ENCODE measurements around the gene TBX4. TPM values are rescaled to one million over a fixed set of nuclear protein-coding genes. Genes with fewer than 3 reads are reported as not detected.
"Not testable (repeated sequence)": the region's sequence is repeated elsewhere in the genome, so short reads cannot be mapped to it uniquely, and the experiment has no call there.

Gene TBX4
- polyA plus RNA-seq, 4 donors = 16.8 TPM; not detected in 3

- H3K27ac ChIP-seq (ENCODE audit: low read depth in 1 of 3, low read length in 2 of 3) = no peak overlapping the region
- WGBS, 3 donors = 86 to 99% (median 90%) methylated on average over 3 of the region's 3 CpGs
- FAIRE-seq = no peak
Measured at GRCh38 chr17:61491981-61492380, 39.8 kb downstream of the TBX4 start.

DNA sequence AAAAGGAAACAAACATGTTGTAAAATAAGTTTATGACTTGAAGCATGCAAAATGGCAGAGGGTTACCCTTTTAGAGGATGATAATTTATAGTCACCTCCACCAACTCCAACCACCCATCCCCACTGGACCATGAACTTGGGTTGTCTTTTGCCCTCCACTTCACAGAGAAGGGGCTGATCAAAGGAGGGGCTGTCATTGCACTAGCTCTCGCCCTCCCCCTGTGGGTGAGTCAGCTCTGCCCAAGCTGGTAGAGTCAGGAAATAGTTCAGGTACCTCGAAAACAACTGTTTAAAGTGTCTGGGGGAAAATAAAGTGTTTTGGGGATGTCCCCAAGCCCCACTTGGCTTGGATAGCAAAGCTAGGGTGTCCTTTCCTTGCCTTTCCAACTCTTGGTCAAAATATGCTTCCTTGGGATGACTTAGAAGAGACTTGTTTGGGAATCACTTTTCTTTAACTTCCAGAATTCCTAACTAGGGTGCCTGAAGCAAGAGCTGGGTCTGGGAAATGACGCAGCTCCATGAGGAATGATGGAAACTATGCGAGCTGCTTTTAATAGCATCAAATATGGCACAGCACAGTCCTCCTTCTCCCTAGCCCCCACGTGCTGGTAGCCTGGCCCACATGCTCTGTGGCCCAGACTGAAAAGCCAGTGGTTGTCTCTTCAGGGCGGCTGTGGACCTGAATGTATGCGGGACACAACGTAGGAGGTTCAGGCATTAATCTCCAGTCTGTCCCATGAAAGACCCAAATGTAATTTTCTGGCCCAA is 40.7 kb downstream of the TBX4 start:
- Histone ChIP-seq H3K4me3 (ENCODE audit: low read depth in 1 of 3, low read length in 3 of 3) (no peak overlapping the region), H3K27ac (ENCODE audit: low read depth in 1 of 3, low read length in 2 of 3) (no peak overlapping the region), H3K27me3 (ENCODE audit: control insufficient read depth in 3 of 3, insufficient read depth in 3 of 3, low read length in 3 of 3) (no peaks in the 10 kb centered on the region), H3K36me3 (ENCODE audit: control insufficient read depth in 3 of 3, insufficient read depth in 2 of 3, low read depth in 1 of 3, low read length in 3 of 3) (no peaks in the 10 kb centered on the region), H3K4me1 (ENCODE audit: control insufficient read depth in 3 of 3, insufficient read depth in 2 of 3, low read depth in 1 of 3, low read length in 2 of 3) (peaks cover 0 to 35% (median 0%) of the 10 kb centered on the region in 3 donors), H3K9me3 (ENCODE audit: control insufficient read depth in 2 of 2, insufficient read depth in 1 of 2, low read depth in 1 of 2, low read length in 1 of 2) (no peaks in the 10 kb centered on the region)
- no peak for FAIRE-seq
- DNase-seq = peak in 1 of 2 donors; percentile 30
- 75 to 85% (median 81%) methylated on average over 8 of the region's 8 CpGs for WGBS, 3 donors

More at GRCh38 chr17:61491981-61492380, 39.8 kb downstream of the TBX4 start:
- H3K36me3 ChIP-seq (ENCODE audit: control insufficient read depth in 3 of 3, insufficient read depth in 2 of 3, low read depth in 1 of 3, low read length in 3 of 3) = no peaks in the 10 kb centered on the region
- H3K9me3 ChIP-seq (ENCODE audit: control insufficient read depth in 2 of 2, insufficient read depth in 1 of 2, low read depth in 1 of 2, low read length in 1 of 2) = no peaks in the 10 kb centered on the region
- no peak overlapping the region for H3K4me3 ChIP-seq (ENCODE audit: low read depth in 1 of 3, low read length in 3 of 3)
- H3K27me3 ChIP-seq (ENCODE audit: control insufficient read depth in 3 of 3, insufficient read depth in 3 of 3, low read length in 3 of 3) = no peaks in the 10 kb centered on the region
- peaks cover 0 to 35% (median 0%) of the 10 kb centered on the region in 3 donors for H3K4me1 ChIP-seq (ENCODE audit: control insufficient read depth in 3 of 3, insufficient read depth in 2 of 3, low read depth in 1 of 3, low read length in 2 of 3)
- no peak for DNase-seq

DNA sequence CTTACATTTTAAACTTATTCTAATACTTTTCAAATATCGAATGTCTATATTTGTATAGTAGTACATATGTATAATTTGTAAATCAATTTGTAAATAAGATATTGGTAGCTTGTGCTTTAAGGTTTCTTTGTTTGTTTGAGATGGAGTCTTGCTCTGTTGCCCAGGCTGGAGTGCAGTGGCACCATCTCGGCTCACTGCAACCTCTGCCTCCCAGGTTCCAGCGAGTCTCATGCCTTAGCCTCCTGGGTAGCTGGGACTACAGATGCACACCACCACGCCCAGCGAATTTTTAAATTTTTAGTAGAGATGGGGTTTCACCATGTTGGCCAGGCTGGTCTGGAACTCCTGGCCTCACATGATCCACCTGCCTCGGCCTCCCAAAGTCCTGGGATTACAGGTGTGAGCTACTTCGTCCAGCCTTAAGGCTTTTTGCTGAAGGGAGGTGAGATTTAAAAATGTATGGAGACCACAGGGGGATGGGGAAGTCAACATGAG is 41.7 kb downstream of the TBX4 start:
- not testable (repeated sequence) for FAIRE-seq; H3K27me3 ChIP-seq (ENCODE audit: control insufficient read depth in 3 of 3, insufficient read depth in 3 of 3, low read length in 3 of 3); H3K36me3 ChIP-seq (ENCODE audit: control insufficient read depth in 3 of 3, insufficient read depth in 2 of 3, low read depth in 1 of 3, low read length in 3 of 3); H3K27ac ChIP-seq (ENCODE audit: low read depth in 1 of 3, low read length in 2 of 3); H3K9me3 ChIP-seq (ENCODE audit: control insufficient read depth in 2 of 2, insufficient read depth in 1 of 2, low read depth in 1 of 2, low read length in 1 of 2); H3K4me3 ChIP-seq (ENCODE audit: low read depth in 1 of 3, low read length in 3 of 3); DNase-seq
- 88 to 96% (median 93%) methylated on average over 7 of the region's 7 CpGs for WGBS, 3 donors
- H3K4me1 ChIP-seq (ENCODE audit: control insufficient read depth in 3 of 3, insufficient read depth in 2 of 3, low read depth in 1 of 3, low read length in 2 of 3) = peaks cover 0 to 34% (median 0%) of the 10 kb centered on the region in 3 donors

DNA sequence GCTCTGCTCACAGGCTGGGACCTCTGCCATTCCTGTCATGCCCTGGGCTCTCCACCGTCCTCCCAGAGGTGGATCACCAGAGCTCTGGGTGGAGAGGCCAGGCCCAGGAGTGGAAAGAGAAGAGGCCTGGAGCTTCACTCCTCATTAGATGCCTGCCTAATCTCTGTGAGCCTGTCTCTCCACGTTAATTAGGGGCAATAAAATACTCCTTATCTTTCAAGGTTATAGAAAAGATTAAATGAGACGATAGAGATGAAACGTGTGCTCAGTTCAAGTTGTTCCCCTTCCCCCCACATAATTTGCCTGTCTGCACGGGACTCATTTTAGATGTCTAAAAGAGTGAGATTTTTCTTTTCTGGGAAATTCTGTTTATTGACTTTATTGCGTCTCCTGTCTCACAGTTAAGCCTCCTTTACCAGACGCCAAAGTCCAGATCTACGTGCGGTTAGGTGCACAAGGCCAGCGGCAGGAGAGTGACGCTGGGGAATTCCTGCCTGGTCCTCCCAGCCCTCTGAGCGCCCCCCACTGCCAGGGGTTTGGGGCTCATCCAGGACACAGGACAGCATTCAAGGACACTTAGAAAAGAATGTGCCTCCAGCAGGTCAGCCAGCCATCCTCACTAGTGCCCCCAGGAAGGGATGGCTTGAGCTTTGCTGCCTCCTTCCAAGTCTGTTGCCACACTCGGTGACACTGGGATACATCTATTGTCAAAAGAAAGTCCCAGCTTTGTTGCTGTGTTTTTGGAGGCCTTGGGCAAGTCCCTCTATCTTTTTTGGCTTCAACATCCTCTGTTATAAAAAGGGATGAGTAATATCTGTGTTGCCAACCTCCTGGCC is 42.3 kb downstream of the TBX4 start:
- peaks cover 0 to 29% (median 0%) of the 10 kb centered on the region in 3 donors for H3K4me1 ChIP-seq (ENCODE audit: control insufficient read depth in 3 of 3, insufficient read depth in 2 of 3, low read depth in 1 of 3, low read length in 2 of 3)
- no peaks in the 10 kb centered on the region for H3K27me3 ChIP-seq (ENCODE audit: control insufficient read depth in 3 of 3, insufficient read depth in 3 of 3, low read length in 3 of 3)
- no peaks in the 10 kb centered on the region for H3K36me3 ChIP-seq (ENCODE audit: control insufficient read depth in 3 of 3, insufficient read depth in 2 of 3, low read depth in 1 of 3, low read length in 3 of 3)
- FAIRE-seq (no peak), DNase-seq (peak; percentile 36 to 75)
- 19 to 47% (median 29%) methylated on average over 13 of the region's 13 CpGs for WGBS, 3 donors
- H3K27ac ChIP-seq (ENCODE audit: low read depth in 1 of 3, low read length in 2 of 3) = peak overlapping the region in 1 of 3 donors; percentile 9
- no peak overlapping the region for H3K4me3 ChIP-seq (ENCODE audit: low read depth in 1 of 3, low read length in 3 of 3)
- no peaks in the 10 kb centered on the region for H3K9me3 ChIP-seq (ENCODE audit: control insufficient read depth in 2 of 2, insufficient read depth in 1 of 2, low read depth in 1 of 2, low read length in 1 of 2)

GRCh38 chr17:61495161-61495857 is 43.1 kb downstream of the TBX4 start:
- Histone ChIP-seq H3K27me3 (ENCODE audit: control insufficient read depth in 3 of 3, insufficient read depth in 3 of 3, low read length in 3 of 3) (peaks cover 0 to 1% (median 0%) of the 10 kb centered on the region in 3 donors), H3K36me3 (ENCODE audit: control insufficient read depth in 3 of 3, insufficient read depth in 2 of 3, low read depth in 1 of 3, low read length in 3 of 3) (no peaks in the 10 kb centered on the region), H3K9me3 (ENCODE audit: control insufficient read depth in 2 of 2, insufficient read depth in 1 of 2, low read depth in 1 of 2, low read length in 1 of 2) (no peaks in the 10 kb centered on the region), H3K27ac (ENCODE audit: low read depth in 1 of 3, low read length in 2 of 3) (no peak overlapping the region), H3K4me1 (ENCODE audit: control insufficient read depth in 3 of 3, insufficient read depth in 2 of 3, low read depth in 1 of 3, low read length in 2 of 3) (peaks cover 0 to 21% (median 0%) of the 10 kb centered on the region in 3 donors), H3K4me3 (ENCODE audit: low read depth in 1 of 3, low read length in 3 of 3) (no peak overlapping the region)
- FAIRE-seq = no peak
- 64 to 74% (median 66%) methylated on average over 23 of the region's 23 CpGs for WGBS, 3 donors
- DNase-seq = peak; percentile 5 to 28

DNA sequence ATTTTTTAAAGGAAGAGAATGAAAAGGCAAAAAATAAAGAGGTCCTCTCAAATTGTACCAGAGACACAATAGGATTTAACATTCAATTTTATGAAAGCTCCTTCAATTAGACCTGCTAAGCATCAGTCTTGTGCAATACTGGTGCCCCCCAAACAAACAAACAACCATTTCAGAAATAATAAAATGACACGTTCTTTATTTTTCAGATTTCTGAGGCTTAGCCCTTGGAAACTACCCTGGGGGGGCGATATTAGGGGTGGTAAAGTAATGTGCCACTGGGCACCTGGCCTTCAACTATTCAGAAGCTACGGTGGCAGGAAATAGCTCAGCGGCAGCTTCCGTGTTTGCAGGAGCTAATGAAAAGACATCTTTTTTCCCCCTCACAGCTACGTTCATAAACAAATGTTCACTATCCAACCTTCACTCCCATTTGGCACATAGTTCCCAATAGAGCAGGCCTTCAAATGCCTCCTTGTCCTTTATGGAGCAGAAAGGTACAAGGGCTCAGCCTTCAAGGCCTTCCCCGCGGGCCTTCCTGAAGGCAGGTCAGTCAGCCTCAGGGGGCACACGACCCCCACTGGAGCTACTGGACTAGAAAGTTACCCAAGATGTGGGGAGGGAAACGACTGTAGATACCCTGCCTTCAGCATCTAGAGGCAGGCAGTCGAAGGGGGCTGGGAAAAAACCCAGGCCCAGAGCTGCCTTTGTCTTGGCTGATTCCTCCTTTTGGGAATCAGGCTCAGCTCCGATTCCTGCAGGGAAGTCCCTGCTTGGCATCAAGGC is 44.1 kb downstream of the TBX4 start:
- FAIRE-seq = no peak
- Histone ChIP-seq H3K27ac (ENCODE audit: low read depth in 1 of 3, low read length in 2 of 3) (no peak overlapping the region), H3K4me3 (ENCODE audit: low read depth in 1 of 3, low read length in 3 of 3) (no peak overlapping the region), H3K4me1 (ENCODE audit: control insufficient read depth in 3 of 3, insufficient read depth in 2 of 3, low read depth in 1 of 3, low read length in 2 of 3) (peaks cover 0 to 17% (median 0%) of the 10 kb centered on the region in 3 donors), H3K27me3 (ENCODE audit: control insufficient read depth in 3 of 3, insufficient read depth in 3 of 3, low read length in 3 of 3) (peaks cover 0 to 1% (median 0%) of the 10 kb centered on the region in 3 donors), H3K36me3 (ENCODE audit: control insufficient read depth in 3 of 3, insufficient read depth in 2 of 3, low read depth in 1 of 3, low read length in 3 of 3) (no peaks in the 10 kb centered on the region), H3K9me3 (ENCODE audit: control insufficient read depth in 2 of 2, insufficient read depth in 1 of 2, low read depth in 1 of 2, low read length in 1 of 2) (no peaks in the 10 kb centered on the region)
- DNase-seq = no peak
- WGBS, 3 donors = 78 to 87% (median 82%) methylated on average over 12 of the region's 12 CpGs

- Histone ChIP-seq H3K27ac (ENCODE audit: low read depth in 1 of 3, low read length in 2 of 3) (no peak overlapping the region), H3K9me3 (ENCODE audit: control insufficient read depth in 2 of 2, insufficient read depth in 1 of 2, low read depth in 1 of 2, low read length in 1 of 2) (no peaks in the 10 kb centered on the region), H3K4me3 (ENCODE audit: low read depth in 1 of 3, low read length in 3 of 3) (no peak overlapping the region), H3K27me3 (ENCODE audit: control insufficient read depth in 3 of 3, insufficient read depth in 3 of 3, low read length in 3 of 3) (peaks cover 0 to 1% (median 0%) of the 10 kb centered on the region in 3 donors), H3K4me1 (ENCODE audit: control insufficient read depth in 3 of 3, insufficient read depth in 2 of 3, low read depth in 1 of 3, low read length in 2 of 3) (peaks cover 0 to 17% (median 0%) of the 10 kb centered on the region in 3 donors), H3K36me3 (ENCODE audit: control insufficient read depth in 3 of 3, insufficient read depth in 2 of 3, low read depth in 1 of 3, low read length in 3 of 3) (no peaks in the 10 kb centered on the region)
- FAIRE-seq (no peak), DNase-seq (no peak)
- WGBS, 3 donors = 85 to 89% (median 86%) methylated on average over 9 of the region's 9 CpGs
Measured at GRCh38 chr17:61496957-61497653, 44.9 kb downstream of the TBX4 start.

All from small intestine (tissue), 7 donors.